Hepatocyte (in vitro differentiated cells): ENCODE measurements around the gene LRRC28.

ENCODE experiments used
- EZH2phosphoT487 ChIP-seq: fragments of 200-600 bp; sonication (generic); IDR thresholded peaks from one replicate; pipeline ENCODE4 v1.6.1; 2018; ENCODE audit warnings: antibody characterized with exemption, mild to moderate bottlenecking, low read depth, moderate library complexity; ENCODE audit not compliant: unreplicated experiment, severe bottlenecking
- TF ChIP-seq, protein P1 (sequence below): fragments of 200-600 bp; sonication (generic); IDR thresholded peaks from 2 replicates; pipeline ENCODE4 v1.5.1; 2016; ENCODE audit warnings: antibody characterized with exemption, mild to moderate bottlenecking; ENCODE audit not compliant: poor library complexity

DNA sequence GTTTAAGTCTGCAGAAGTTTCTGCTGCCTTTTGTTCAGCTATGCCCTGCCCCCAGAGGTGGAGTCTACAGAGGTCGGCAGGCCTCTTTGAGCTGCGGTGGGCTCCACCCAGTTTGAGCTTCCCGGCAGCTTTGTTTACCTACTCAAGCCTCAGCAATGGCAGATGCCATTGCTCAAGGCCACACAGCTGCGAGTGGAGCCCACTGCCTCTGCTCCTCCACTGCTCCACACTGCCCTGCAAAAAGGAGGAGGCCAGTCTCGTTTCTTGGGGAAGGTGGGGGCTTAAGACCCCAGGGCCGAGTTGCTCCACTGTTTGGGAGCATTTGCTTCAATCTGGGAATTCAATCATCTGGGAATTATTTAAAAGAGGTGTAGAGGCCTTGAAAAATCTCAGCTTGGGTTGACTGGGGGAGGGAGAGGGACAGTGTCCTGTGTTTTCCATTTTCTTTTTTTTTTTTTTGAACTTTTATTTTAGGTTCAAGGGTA, 169.9 kb downstream of the LRRC28 start:
- TF ChIP-seq, protein P1, sequence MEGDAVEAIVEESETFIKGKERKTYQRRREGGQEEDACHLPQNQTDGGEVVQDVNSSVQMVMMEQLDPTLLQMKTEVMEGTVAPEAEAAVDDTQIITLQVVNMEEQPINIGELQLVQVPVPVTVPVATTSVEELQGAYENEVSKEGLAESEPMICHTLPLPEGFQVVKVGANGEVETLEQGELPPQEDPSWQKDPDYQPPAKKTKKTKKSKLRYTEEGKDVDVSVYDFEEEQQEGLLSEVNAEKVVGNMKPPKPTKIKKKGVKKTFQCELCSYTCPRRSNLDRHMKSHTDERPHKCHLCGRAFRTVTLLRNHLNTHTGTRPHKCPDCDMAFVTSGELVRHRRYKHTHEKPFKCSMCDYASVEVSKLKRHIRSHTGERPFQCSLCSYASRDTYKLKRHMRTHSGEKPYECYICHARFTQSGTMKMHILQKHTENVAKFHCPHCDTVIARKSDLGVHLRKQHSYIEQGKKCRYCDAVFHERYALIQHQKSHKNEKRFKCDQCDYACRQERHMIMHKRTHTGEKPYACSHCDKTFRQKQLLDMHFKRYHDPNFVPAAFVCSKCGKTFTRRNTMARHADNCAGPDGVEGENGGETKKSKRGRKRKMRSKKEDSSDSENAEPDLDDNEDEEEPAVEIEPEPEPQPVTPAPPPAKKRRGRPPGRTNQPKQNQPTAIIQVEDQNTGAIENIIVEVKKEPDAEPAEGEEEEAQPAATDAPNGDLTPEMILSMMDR = no peak
- no peak for TF ChIP-seq EZH2phosphoT487
